HG03139 (cell line): Measurements from ENCODE around the gene RAB7A.

Experiments used
- ATAC-seq: cut with Tn5 transposase; IDR thresholded peaks from one replicate; pipeline ENCODE4 v1.9.1; 2021; ENCODE audit not compliant: unreplicated experiment

RAB7A gene

DNA sequence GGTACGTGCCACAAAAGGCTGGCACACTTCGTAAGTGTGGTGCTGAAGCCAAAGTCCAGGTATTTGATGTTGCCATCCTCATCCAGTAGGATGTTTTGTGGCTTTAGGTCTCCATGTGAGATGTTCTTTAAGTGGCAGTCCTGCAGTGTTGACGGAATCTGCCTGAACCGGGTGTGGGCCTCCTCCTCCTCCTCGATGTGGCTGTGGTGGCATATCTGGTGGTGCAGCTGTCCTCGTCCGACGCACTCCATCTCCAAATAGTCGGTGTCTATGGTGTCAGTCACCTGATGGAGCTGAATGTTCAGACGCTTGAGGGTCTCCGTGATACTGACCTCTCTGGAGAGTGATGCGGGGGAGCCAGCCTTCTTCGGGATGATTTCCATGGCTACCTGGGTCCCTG lies 123.0 kb downstream of the RAB7A start:
- no peak for ATAC-seq

DNA sequence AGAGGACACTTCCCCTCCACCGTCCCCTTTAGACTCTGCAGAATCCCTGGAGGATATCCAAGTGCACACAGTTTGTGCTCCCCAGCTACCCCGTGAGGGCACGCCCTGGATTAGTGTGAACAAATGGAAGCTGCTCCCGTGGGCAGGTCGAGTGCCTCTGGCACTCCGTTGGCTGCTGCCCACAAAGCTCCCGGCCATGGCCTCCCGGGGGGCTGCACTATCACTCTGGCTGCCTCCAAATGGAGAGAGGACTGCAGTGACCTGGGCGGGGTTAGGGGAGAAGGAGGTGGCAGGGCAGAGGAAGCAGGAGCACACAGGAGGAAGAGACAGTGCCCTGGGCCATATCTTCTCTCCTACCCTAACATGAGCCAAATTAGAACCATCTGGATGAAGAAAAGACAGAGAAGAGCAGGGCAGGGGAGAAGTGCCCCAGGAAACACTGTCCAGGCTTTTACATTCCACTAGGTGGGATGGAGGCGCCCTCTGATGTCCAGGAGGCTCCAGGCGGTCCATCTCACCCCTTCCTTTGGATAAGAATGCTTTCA lies 124.0 kb downstream of the RAB7A start:
- ATAC-seq, result no peak

DNA sequence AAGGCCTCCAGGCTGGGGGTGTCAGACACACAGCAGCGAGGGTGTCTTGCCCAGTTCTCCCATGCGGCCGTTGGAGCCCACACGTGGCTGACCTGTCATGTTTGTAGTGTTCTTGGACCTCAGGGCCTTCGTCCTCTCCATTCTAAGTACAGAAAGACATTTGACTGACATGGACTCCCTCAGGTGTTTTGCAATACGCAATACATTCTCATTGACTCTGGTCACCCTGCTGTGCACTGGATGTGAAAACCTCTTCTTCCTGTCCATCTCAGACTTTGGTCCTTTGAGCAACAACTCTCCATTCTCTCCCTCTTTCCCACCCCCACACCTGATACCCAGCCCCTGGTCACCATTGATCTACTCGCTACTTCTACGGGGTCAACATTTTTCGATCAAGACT lies 124.6 kb downstream of the RAB7A start:
- ATAC-seq, result no peak

DNA sequence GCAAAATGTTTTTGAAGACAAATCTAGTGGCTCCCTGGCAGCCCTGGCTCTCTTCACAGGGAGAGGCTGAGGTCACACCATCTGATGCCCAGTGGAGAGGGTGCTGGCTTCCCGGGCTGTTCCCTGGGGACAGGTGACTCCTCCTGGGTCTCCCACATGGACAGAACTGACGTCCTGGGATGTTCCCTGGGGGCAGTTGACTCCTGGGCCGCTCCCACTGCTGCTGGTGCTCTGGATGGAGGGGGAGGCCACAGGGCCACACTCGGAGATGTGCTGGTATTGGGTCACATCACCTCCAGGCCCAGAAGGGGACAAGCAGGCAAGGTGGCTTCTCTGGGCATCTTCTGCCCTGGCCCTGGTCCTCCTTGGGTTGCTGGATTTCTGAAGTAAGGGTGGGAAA lies 125.6 kb downstream of the RAB7A start:
- no peak for ATAC-seq

DNA sequence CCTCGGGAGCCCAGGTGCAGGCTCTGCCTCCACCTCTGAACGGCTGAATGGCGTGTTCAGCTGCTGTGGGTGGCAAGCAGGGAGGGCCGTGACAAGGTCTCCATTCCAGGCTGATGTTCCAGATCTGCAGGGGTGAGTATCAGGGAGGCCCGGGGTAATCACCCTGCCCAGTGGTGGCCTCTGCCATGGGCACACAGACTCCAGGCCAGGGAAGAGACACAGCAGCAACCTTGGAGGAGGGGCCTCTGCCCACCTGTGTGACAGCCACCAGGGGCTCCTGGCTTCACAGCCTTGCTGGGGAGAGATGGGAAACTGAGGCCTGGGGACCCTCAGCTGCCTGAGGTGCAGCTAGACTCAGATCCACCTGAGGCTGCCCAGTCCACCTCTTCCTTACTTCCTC lies 127.8 kb downstream of the RAB7A start:
- no peak for ATAC-seq

DNA sequence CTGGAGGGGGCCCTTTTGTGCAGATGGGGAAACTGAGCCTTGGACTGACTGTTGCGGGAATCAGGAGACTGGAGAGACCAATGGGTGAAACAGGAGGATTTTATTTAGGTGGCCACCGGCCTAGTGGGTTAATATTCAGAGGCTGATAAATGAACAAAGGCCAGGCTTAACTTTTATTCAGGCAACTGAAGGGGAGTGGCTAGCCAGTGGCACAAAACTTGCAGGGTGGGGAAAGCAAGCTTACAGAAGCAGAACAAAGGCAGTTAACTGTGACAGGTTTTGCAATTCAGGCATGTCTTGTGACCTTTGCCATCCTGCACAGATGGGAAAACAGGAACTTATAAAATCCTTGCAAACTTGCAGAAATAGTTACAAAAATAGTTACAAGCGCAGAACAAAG lies 128.5 kb downstream of the RAB7A start:
- ATAC-seq, result no peak

DNA sequence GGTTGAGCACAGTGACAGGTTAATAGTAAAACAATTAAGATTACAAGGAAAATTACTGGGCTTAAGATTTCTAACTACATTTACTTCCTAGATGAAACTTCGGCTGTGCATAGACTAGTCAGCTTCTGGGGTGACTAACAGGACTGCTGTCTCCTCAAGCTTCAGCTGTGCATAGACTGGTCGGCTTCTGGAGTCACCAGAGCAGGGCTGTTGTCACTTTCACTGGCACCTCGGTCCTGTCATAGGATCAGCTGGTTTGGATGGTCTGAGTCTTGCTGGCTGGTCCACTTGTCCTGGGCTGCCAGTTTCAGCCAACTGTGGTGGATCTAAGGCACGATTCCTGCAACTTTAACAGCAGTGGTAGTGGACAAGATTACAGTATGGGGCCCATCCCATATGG lies 129.6 kb downstream of the RAB7A start:
- no peak for ATAC-seq

DNA sequence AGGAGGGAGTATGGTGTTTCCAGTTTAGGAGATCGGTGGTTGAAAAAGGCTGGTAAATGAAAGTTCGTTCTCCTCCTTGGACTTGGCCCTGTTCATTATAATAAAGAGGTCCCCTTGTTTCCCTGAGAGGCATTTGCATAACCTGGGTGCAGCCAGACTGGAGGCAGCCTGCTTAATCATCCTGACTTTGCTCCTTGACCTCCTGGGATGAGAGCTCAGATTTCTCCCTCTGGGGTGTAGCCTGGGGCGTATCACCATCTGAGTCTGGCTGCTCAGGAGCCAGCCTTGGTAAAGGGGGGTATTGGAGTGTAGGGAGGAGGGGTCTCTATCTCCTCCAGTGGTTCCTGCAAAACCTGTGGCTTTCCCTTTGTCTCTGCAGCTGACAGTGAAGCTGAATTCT lies 132.2 kb downstream of the RAB7A start:
- no peak for ATAC-seq

DNA sequence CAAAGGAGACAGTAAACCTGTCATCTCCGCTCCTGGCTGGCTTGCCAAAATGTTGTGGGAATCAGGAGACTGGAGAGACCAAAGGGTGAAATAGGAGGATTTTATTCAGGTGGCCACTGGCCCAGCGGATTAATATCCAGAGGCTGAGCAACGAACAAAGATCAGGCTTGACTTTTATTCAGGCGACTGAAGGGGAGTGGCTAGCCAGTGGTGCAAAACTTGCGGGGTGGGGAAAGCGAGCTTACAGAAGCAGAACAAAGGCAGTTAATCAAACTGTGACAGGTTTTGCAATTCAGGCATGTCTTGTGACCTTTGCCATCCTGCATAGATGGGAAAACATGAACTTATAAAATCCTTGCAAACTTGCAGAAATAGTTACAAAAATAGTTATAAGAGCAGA lies 133.6 kb downstream of the RAB7A start:
- no peak for ATAC-seq

DNA sequence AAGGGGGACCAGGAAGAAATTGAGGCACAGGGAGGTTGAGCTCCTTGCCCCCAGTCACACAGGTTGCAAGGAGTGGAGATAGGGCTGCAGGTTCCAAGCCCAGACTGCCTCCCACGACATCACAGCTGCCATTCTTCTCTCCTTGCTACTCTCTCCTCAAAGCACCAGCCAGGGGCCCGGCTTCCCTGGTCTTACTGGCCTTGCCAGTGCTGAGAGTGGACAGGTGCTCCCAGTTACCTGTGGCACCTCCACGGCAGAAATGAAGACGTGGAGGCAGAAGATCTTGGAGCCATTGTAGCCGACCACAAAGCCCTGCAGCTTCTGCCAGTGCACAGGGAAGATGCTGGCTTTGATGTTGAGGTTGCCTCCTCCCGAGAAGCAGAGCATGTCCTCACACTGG lies 135.5 kb downstream of the RAB7A start:
- ATAC-seq, result no peak

DNA sequence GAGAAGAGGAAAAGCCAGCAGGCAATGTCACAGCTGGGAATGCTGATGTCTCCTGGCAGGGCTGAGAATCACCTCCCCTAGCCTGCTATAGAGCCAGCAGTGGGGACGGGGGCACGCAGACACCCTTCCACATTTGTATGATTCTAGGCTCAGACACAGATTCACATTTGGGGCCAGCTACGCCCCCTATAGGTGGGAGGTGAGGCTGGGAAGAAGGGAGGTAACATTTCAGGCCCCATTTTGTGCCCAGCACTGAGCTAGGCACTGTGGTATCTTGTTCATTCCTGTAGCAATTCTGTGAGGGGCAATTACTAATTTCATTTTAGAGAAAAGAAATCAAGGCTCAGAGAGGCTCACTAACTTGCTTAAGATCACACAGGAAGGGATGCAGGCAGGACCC lies 137.6 kb downstream of the RAB7A start:
- no peak for ATAC-seq
